WTC11 (cell line): ENCODE data around the gene GIGYF1. TPM values are rescaled to one million over a fixed set of nuclear protein-coding genes. Genes with fewer than 3 reads are reported as not detected.
A peak's percentile ranks its signal among the peaks of the same experiment; 100 is the strongest.

Experiments
- ATAC-seq: fragments of 200-7000 bp; cut with Tn5 transposase; 2 replicates; pipeline ENCODE4 v1.10.0; 2021; ENCODE audit warnings: mild to moderate bottlenecking, moderate library complexity
- CTCF ChIA-PET: fragments of 300-600 bp; sonication (Branson Sonifier 250); formaldehyde crosslinking; loops from one replicate; lab custom pipeline; 2021; ENCODE audit warnings: antibody characterized with exemption; lab: Charles Lee
- POLR2A ChIA-PET: fragments of 350-600 bp; sonication (Branson Sonifier 250); formaldehyde crosslinking; loops from one replicate; lab custom pipeline; 2021; ENCODE audit warnings: antibody characterized with exemption; lab: Charles Lee
- DNase-seq: peaks from one replicate; pipeline ENCODE4 v3.0.0; 2021; ENCODE audit warnings: low spot score
- H3K27ac Mint-ChIP-seq: 2 replicates; pipeline ENCODE4 v1.8.0; 2021; ENCODE audit warnings: mixed read lengths
- H3K27me3 Mint-ChIP-seq: 2 replicates; pipeline ENCODE4 v1.8.0; 2021; ENCODE audit warnings: low read depth, mild to moderate bottlenecking, moderate library complexity, mixed read lengths
- H3K36me3 Mint-ChIP-seq: 2 replicates; pipeline ENCODE4 v1.8.0; 2021; ENCODE audit warnings: mixed read lengths
- H3K4me1 Mint-ChIP-seq: 2 replicates; pipeline ENCODE4 v1.8.0; 2022; ENCODE audit warnings: mixed read lengths
- H3K4me3 Mint-ChIP-seq: 2 replicates; pipeline ENCODE4 v1.8.0; 2021; ENCODE audit warnings: mild to moderate bottlenecking, moderate library complexity, mixed read lengths
- H3K9me3 Mint-ChIP-seq: 2 replicates; pipeline ENCODE4 v1.8.0; 2021; ENCODE audit warnings: mixed read lengths
- ARID4B ChIP-seq: sonication (generic); formaldehyde crosslinking; IDR thresholded peaks from 2 replicates; pipeline ENCODE4 v1.8.0; 2023; ENCODE audit warnings: missing genetic modification reagents, mild to moderate bottlenecking, borderline replicate concordance
- CREB1 ChIP-seq: sonication (generic); formaldehyde crosslinking; IDR thresholded peaks from 2 replicates; pipeline ENCODE4 v1.8.0; 2023; ENCODE audit warnings: mild to moderate bottlenecking, missing genetic modification reagents
- CREM ChIP-seq: sonication (generic); formaldehyde crosslinking; IDR thresholded peaks from 2 replicates; pipeline ENCODE4 v1.8.1; 2022; ENCODE audit warnings: mild to moderate bottlenecking, missing genetic modification reagents, moderate library complexity
- CTCF ChIP-seq: fragments of 200-600 bp; IDR thresholded peaks from 2 replicates; pipeline ENCODE4 v1.8.0; 2022; ENCODE audit warnings: antibody characterized with exemption
- ESRRA ChIP-seq: sonication (generic); formaldehyde crosslinking; IDR thresholded peaks from 2 replicates; pipeline ENCODE4 v1.8.1; 2022; ENCODE audit warnings: mild to moderate bottlenecking, missing genetic modification reagents, borderline replicate concordance
- IRF2 ChIP-seq: sonication (generic); formaldehyde crosslinking; IDR thresholded peaks from 2 replicates; pipeline ENCODE4 v1.8.0; 2022; ENCODE audit warnings: low read depth, missing genetic modification reagents, borderline replicate concordance
- KAT7 ChIP-seq: sonication (generic); formaldehyde crosslinking; IDR thresholded peaks from 2 replicates; pipeline ENCODE4 v1.8.1; 2023; ENCODE audit warnings: missing genetic modification reagents, mild to moderate bottlenecking, borderline replicate concordance
- MYBL2 ChIP-seq: sonication (generic); formaldehyde crosslinking; IDR thresholded peaks from 2 replicates; pipeline ENCODE4 v1.8.1; 2023; ENCODE audit warnings: mild to moderate bottlenecking, moderate library complexity, missing genetic modification reagents
- NFE2L1 ChIP-seq: sonication (generic); formaldehyde crosslinking; IDR thresholded peaks from 2 replicates; pipeline ENCODE4 v1.8.1; 2023; ENCODE audit warnings: missing genetic modification reagents
- NR3C1 ChIP-seq: sonication (generic); formaldehyde crosslinking; conservative IDR thresholded peaks from 2 replicates; pipeline ENCODE4 v1.8.1; 2023; ENCODE audit warnings: low read depth, mild to moderate bottlenecking, missing genetic modification reagents
- OVOL2 ChIP-seq: fragments of 250-450 bp; sonication (Bioruptor Pico); IDR thresholded peaks from 2 replicates; pipeline ENCODE4 v1.9.0; 2021; ENCODE audit warnings: mild to moderate bottlenecking, borderline replicate concordance
- PREB ChIP-seq: sonication (generic); formaldehyde crosslinking; IDR thresholded peaks from 2 replicates; pipeline ENCODE4 v1.8.1; 2022; ENCODE audit warnings: mild to moderate bottlenecking, missing genetic modification reagents, moderate library complexity, borderline replicate concordance
- SMAD4 ChIP-seq: sonication (generic); formaldehyde crosslinking; IDR thresholded peaks from 2 replicates; pipeline ENCODE4 v1.8.0; 2022; ENCODE audit warnings: mild to moderate bottlenecking, missing genetic modification reagents
- SP1 ChIP-seq: sonication (generic); formaldehyde crosslinking; conservative IDR thresholded peaks from 2 replicates; pipeline ENCODE4 v1.8.1; 2022; ENCODE audit warnings: missing genetic modification reagents
- TCF7 ChIP-seq: sonication (generic); formaldehyde crosslinking; IDR thresholded peaks from 2 replicates; pipeline ENCODE4 v1.8.0; 2022; ENCODE audit warnings: mild to moderate bottlenecking, low read depth, missing genetic modification reagents, moderate library complexity
- TEAD1 ChIP-seq: sonication (generic); formaldehyde crosslinking; IDR thresholded peaks from 2 replicates; pipeline ENCODE4 v1.8.0; 2022; ENCODE audit warnings: mild to moderate bottlenecking, missing genetic modification reagents
- ZNF232 ChIP-seq: sonication (generic); formaldehyde crosslinking; IDR thresholded peaks from 2 replicates; pipeline ENCODE4 v1.8.0; 2022; ENCODE audit warnings: mild to moderate bottlenecking, missing genetic modification reagents
- ZNF396 ChIP-seq: fragments of 250-450 bp; sonication (Bioruptor Pico); IDR thresholded peaks from 2 replicates; pipeline ENCODE4 v1.8.0; 2021; ENCODE audit warnings: mild to moderate bottlenecking, moderate library complexity, borderline replicate concordance
- ZSCAN18 ChIP-seq: fragments of 250-450 bp; sonication (Bioruptor Pico); IDR thresholded peaks from 2 replicates; pipeline ENCODE4 v2.1.2; 2022; ENCODE audit warnings: mild to moderate bottlenecking, moderate library complexity
- total RNA-seq: library from RNA; stranded (reverse); gene quantifications from 3 replicates; pipeline ENCODE4 v1.2.3, GENCODE V29; 2021
- TF ChIP-seq, protein P1 (sequence below): fragments of 250-450 bp; sonication (Bioruptor Pico); conservative IDR thresholded peaks from 2 replicates; pipeline ENCODE4 v1.9.0; 2021; ENCODE audit warnings: mild to moderate bottlenecking
- TF ChIP-seq, protein P2 (sequence below): fragments of 250-450 bp; sonication (Bioruptor Pico); IDR thresholded peaks from 2 replicates; pipeline ENCODE4 v1.9.0; 2021; ENCODE audit warnings: mild to moderate bottlenecking
- TF ChIP-seq, protein P3 (sequence below): sonication (generic); formaldehyde crosslinking; IDR thresholded peaks from 2 replicates; pipeline ENCODE4 v1.8.0; 2022; ENCODE audit warnings: mild to moderate bottlenecking, missing genetic modification reagents

Gene GIGYF1
- total RNA-seq, 1 experiment from 2014 or later: 130 TPM

DNA sequence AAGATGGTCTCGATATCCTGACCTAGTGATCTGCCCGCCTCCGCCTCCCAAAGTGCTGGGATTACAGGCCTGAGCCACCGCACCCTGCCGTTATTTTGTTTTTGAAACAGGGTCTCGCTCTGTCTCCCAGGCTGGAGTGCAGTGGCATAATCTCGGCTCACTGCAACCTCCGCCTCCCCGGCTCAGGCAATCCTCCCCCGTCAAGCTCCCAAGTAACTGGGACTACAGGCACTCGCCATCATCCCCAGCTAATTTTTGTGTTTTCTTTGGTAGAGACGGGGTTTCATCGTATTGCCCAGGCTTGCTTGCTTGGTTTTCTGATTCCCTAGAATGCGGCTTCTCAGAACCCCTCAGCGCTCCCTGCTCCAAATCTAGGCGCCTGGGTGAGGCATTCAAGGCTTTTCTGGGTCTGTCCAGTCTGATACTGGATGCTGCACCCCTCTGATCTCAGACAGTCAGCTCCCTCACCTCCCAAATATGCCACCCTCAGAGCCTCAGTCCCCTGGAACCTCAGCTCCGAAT, 54.0 kb downstream of the GIGYF1 start (continued):
- TF ChIP-seq ARID4B (CRISPR knock-in tag) (no peak), SP1 (CRISPR knock-in tag) (no peak), CREM (no peak)
- TF ChIP-seq, all 79 proteins: peak for 0

- Mint-ChIP-seq H3K9me3 (no peaks in the 10 kb centered on the region), H3K4me1 (peaks cover 3% of the 10 kb centered on the region), H3K36me3 (no peaks in the 10 kb centered on the region), H3K27ac (no peak overlapping the region), H3K4me3 (peak overlapping the region; percentile 76), H3K27me3 (peaks cover 41% of the 10 kb centered on the region)
- CTCF ChIA-PET: interaction anchor here (0.5 to 4.2 kb wide), 53 partner anchors 9 to 1629 kb away, joined by 3 to 67 read pairs (median 5); partner anchors contain the start of genes ACTL6B, AGFG2, FBXO24 and GNB2
- POLR2A ChIA-PET: interaction anchor here (0.7 to 1.6 kb wide), 7 partner anchors 21 to 354 kb away, joined by 3 to 12 read pairs (median 3); partner anchors contain the start of genes FBXO24, GNB2, LRCH4 and MOSPD3
- DNase-seq (peak; percentile 67), ATAC-seq (peak; percentile 40)
- TF ChIP-seq NR3C1 (CRISPR knock-in tag): no peak
- no peak for TF ChIP-seq CREB1 (CRISPR knock-in tag)
- TF ChIP-seq PREB (CRISPR knock-in tag): no peak
- TF ChIP-seq KAT7 (CRISPR knock-in tag): no peak; the same call in 1 of the 2 replicates
- TF ChIP-seq, protein P1, sequence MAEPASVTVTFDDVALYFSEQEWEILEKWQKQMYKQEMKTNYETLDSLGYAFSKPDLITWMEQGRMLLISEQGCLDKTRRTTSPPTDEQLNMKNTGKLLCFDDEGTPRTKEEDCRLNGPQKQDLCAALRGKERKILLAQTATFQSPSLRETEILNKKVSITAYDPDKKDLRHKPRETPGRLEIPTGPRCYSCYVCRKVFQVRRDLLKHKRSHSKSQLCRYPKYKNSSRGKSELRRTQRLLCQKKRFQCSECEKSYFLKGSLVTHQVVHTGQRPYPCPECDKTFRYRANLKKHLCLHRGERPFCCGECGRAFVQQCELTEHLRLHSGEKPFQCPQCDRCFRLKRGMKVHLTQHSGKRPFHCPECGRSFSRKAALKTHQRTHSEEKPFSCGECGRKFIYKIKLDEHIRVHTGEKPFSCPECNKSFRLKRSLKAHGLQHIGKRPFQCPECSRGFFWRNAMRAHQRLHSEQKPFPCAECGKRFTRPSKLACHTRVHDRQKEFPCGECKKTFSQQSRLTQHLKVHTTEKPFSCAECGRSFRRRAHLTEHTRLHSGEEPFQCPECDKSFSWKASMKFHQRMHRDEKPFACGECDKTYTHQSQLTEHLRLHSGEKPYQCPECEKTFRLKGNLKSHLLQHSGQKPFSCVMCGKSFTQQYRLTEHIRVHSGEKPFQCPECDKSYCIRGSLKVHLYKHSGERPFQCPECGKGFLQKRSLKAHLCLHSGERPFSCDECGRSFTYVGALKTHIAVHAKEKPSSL: no peak
- TF ChIP-seq, protein P2, sequence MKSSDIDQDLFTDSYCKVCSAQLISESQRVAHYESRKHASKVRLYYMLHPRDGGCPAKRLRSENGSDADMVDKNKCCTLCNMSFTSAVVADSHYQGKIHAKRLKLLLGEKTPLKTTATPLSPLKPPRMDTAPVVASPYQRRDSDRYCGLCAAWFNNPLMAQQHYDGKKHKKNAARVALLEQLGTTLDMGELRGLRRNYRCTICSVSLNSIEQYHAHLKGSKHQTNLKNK (CRISPR knock-in tag): no peak
- no peak for TF ChIP-seq TCF7
- TF ChIP-seq, protein P3, sequence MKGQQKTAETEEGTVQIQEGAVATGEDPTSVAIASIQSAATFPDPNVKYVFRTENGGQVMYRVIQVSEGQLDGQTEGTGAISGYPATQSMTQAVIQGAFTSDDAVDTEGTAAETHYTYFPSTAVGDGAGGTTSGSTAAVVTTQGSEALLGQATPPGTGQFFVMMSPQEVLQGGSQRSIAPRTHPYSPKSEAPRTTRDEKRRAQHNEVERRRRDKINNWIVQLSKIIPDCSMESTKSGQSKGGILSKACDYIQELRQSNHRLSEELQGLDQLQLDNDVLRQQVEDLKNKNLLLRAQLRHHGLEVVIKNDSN (CRISPR knock-in tag): 0 out of 2 replicates have a peak, but pooled peaks have one; percentile 57
- peak; percentile 65; the same call in 1 of the 2 replicates for TF ChIP-seq TEAD1 (CRISPR knock-in tag)
- TF ChIP-seq MYBL2 (CRISPR knock-in tag): no peak
- TF ChIP-seq IRF2 (CRISPR knock-in tag): no peak
- TF ChIP-seq CTCF: no peak; the same call in 1 of the 2 replicates
- 0 out of 2 replicates have a peak, but pooled peaks have one; percentile 52 for TF ChIP-seq ZNF232
- TF ChIP-seq ESRRA (CRISPR knock-in tag): no peak
- TF ChIP-seq OVOL2 (CRISPR knock-in tag): no peak
- TF ChIP-seq SMAD4 (CRISPR knock-in tag): no peak
- no peak for TF ChIP-seq ZSCAN18 (CRISPR knock-in tag)
- no peak; the same call in 1 of the 2 replicates for TF ChIP-seq NFE2L1 (CRISPR knock-in tag)
- TF ChIP-seq ZNF396: no peak
Measured at GRCh38 chr7:100632951-100633717, 60.9 kb downstream of the GIGYF1 start.
